K562 (cell line): ENCODE results near the gene HSD17B10. TPM values are rescaled to one million over a fixed set of nuclear protein-coding genes. Genes with fewer than 3 reads are reported as not detected.
A peak's percentile ranks its signal among the peaks of the same experiment; 100 is the strongest.

Experiments used
- ATAC-seq: fragments of 200-7000 bp; cut with Tn5 transposase; 3 replicates; pipeline ENCODE4 v1.9.1; 2020; ENCODE audit warnings: moderate library complexity
- BruUV-seq: library from RNA; stranded (reverse); fragments of 400-500 nt; replicated peaks from 2 replicates; lab custom pipeline; 2021; lab: Mats Ljungman, UMichigan
- CTCF ChIA-PET: fragments of 300-600 bp; formaldehyde crosslinking; extraction: SDS; loops from one replicate; lab custom pipeline; 2021; ENCODE audit warnings: low intra/inter-chr PET ratio; lab: Yijun Ruan, JAX
- POLR2A ChIA-PET: fragments of 300-600, 350-650 bp; sonication (Branson Sonifier 250); formaldehyde crosslinking; extraction: SDS; loops from one replicate; lab custom pipeline; 2021; ENCODE audit warnings: antibody characterized with exemption, inconsistent platforms; lab: Yijun Ruan, JAX
- DNase-seq, 4 experiments: peaks; one replicate each; pipeline versions ENCODE4 v3.0.0 to v3.0.0-alpha.2; 2011 to 2018; ENCODE audit warnings: low spot score in 3 of 4, mixed read lengths in 3 of 4; ENCODE audit errors: extremely low read depth in 1 of 4
- FAIRE-seq: peaks from 2 replicates; lab custom pipeline; 2011; peaks lifted over from hg19 to GRCh38; lab: Jason Lieb, UNC
- H2AFZ ChIP-seq: 2 replicates; pipeline ENCODE4 v1.6.0; 2011; ENCODE audit warnings: low read depth, low read length, control low read depth, inconsistent platforms
- H3K27ac ChIP-seq: fragments of 200-600 bp; 3 replicates; pipeline ENCODE4 v1.8.0; 2011; ENCODE audit warnings: low read depth, mild to moderate bottlenecking, control low read depth, inconsistent platforms, low read length, moderate library complexity, mixed read lengths; ENCODE audit errors: extremely low read depth
- H3K27me3 ChIP-seq, 2 experiments: fragments of 300-600 bp in 1 of 2; 2 replicates in 1 of 2; 3 replicates in 1 of 2; pipeline versions ENCODE4 v1.6.0 to v1.8.0; 2011; ENCODE audit warnings: inconsistent platforms in 2 of 2, low read length in 2 of 2, mild to moderate bottlenecking in 1 of 2, mixed read lengths in 1 of 2, moderate library complexity in 1 of 2; ENCODE audit not compliant: control insufficient read depth in 2 of 2, insufficient read depth in 2 of 2
- H3K36me3 ChIP-seq: fragments of 300-600 bp; 3 replicates; pipeline ENCODE4 v1.8.0; 2011; ENCODE audit warnings: mild to moderate bottlenecking, low read length, inconsistent platforms; ENCODE audit not compliant: control insufficient read depth, insufficient read depth
- H3K4me1 ChIP-seq, 2 experiments: fragments of 200-600 bp in 1 of 2; replicated peaks in 1 of 2; 2 replicates in 1 of 2; 3 replicates in 1 of 2; pipeline versions ENCODE4 v1.5.1 to v1.8.0; 2011; ENCODE audit warnings: inconsistent platforms in 2 of 2, low read length in 2 of 2, mild to moderate bottlenecking in 1 of 2, mixed read lengths in 1 of 2, moderate library complexity in 1 of 2; ENCODE audit not compliant: control insufficient read depth in 2 of 2, insufficient read depth in 2 of 2
- H3K4me2 ChIP-seq: 2 replicates; pipeline ENCODE4 v1.6.1; 2011; ENCODE audit warnings: low read length, control low read depth, inconsistent platforms, mixed read lengths; ENCODE audit not compliant: insufficient read depth
- H3K4me3 ChIP-seq: fragments of 200-600 bp; sonication (generic), shearing (Covaris generic); 2 replicates; pipeline ENCODE4 v1.5.1; 2016; ENCODE audit warnings: control low read depth, inconsistent platforms
- H3K79me2 ChIP-seq: fragments of 200-600 bp; 3 replicates; pipeline ENCODE4 v1.8.0; 2011; ENCODE audit warnings: low read length, inconsistent platforms; ENCODE audit not compliant: control insufficient read depth, insufficient read depth
- H3K9ac ChIP-seq, 2 experiments: 2 replicates each; pipeline versions ENCODE4 v1.6.0 to v1.6.1; 2011; ENCODE audit warnings: low read depth in 2 of 2, low read length in 2 of 2, control low read depth in 1 of 2, inconsistent platforms in 1 of 2, mild to moderate bottlenecking in 1 of 2, mixed read lengths in 1 of 2; ENCODE audit not compliant: insufficient read depth in 1 of 2
- H3K9me1 ChIP-seq: one replicate; pipeline ENCODE4 v1.6.0; 2011; ENCODE audit warnings: inconsistent platforms, mild to moderate bottlenecking, low read length, moderate library complexity; ENCODE audit not compliant: control insufficient read depth, insufficient read depth
- H3K9me3 ChIP-seq: replicated peaks from 2 replicates; pipeline ENCODE4 v1.5.1; 2011; ENCODE audit warnings: low read depth, low read length, inconsistent platforms; ENCODE audit not compliant: control insufficient read depth, insufficient read depth
- H4K20me1 ChIP-seq: replicated peaks from 2 replicates; pipeline ENCODE4 v1.6.1; 2011; ENCODE audit warnings: low read length, inconsistent platforms, mixed read lengths; ENCODE audit not compliant: control insufficient read depth, insufficient read depth
- FOS ChIP-seq: IDR thresholded peaks from 3 replicates; pipeline ENCODE4 v1.6.1; 2011; ENCODE audit not compliant: insufficient read length; ENCODE audit errors: extremely low read depth
- NFYB ChIP-seq: IDR thresholded peaks from 2 replicates; pipeline ENCODE4 v1.6.1; 2011; ENCODE audit warnings: mild to moderate bottlenecking, moderate library complexity; ENCODE audit not compliant: insufficient read length; ENCODE audit errors: extremely low read depth
- NR0B1 ChIP-seq: fragments of 450-650 bp; IDR thresholded peaks from one replicate; pipeline ENCODE4 v1.6.1; 2018; ENCODE audit warnings: mild to moderate bottlenecking, moderate library complexity; ENCODE audit not compliant: partially characterized antibody
- RBM25 ChIP-seq: fragments of 200-400 bp; formaldehyde crosslinking; IDR thresholded peaks from 2 replicates; pipeline ENCODE4 v1.6.1; 2018; ENCODE audit warnings: low read length, low read depth, moderate library complexity; ENCODE audit not compliant: severe bottlenecking
- ZNF764 ChIP-seq: fragments of 250-450 bp; sonication (Bioruptor Pico); IDR thresholded peaks from 2 replicates; pipeline ENCODE4 v1.4.0; 2020; ENCODE audit warnings: low read depth, mild to moderate bottlenecking, moderate library complexity
- WGBS: fragments of 100-300 bp; shearing (Covaris generic); methylation state at CpG from one replicate; pipeline ENCODE4 v1.1.6; 2016; ENCODE audit warnings: low coverage, mixed read lengths; ENCODE audit not compliant: insufficient coverage; ENCODE audit errors: missing lambda C conversion rate; 5-methylcytosine and 5-hydroxymethylcytosine counted together
- in situ Hi-C: fragments of 300-500 bp; cut with MboI; formaldehyde crosslinking; loops from 4 replicates; pipeline ENCODE4 v1.15.0; 2018; ENCODE audit warnings: inconsistent platforms, mixed read lengths
- intact Hi-C: fragments of 100-400 bp; cut with micrococcal nuclease; formaldehyde crosslinking; loops from 2 replicates; pipeline ENCODE4 v1.14.2; 2022
- polyA plus RNA-seq, 8 experiments: library from polyadenylated mRNA; depleted of rRNA in 4 of 8; stranded (reverse) in 5 of 8; unstranded in 3 of 8; fragments of >200 nt; fragmentation: Nextera tagmentation in 2 of 8; fragmentation: Illumina TruSeq in 1 of 8; extraction: Ambion mirVana in 2 of 8; extraction: Trizol in 1 of 8; gene quantifications; 2 replicates each; pipeline versions ENCODE4 v1.2.1 to v1.2.3, GENCODE V29; 2011 to 2014; ENCODE audit warnings: inconsistent platforms in 1 of 8, missing spikeins in 1 of 8
- total RNA-seq, 7 experiments: library from RNA; depleted of rRNA in 6 of 7; stranded (reverse); fragments of >200 nt in 6 of 7; fragmentation: Illumina TruSeq in 2 of 7; extraction: Trizol in 2 of 7; gene quantifications; 2 replicates each; pipeline versions ENCODE4 v1.2.1 to v1.2.3, GENCODE V29; 2011 to 2021; ENCODE audit warnings: low replicate concordance in 1 of 7

Gene HSD17B10
- total and polyA plus RNA-seq, 9 of the 15 experiments (the other 6 are each of a cell fraction or from before 2014, with no cell fraction given), result 45.3 to 221 (median 186) TPM

GRCh38 chrX:53479301-53479700 lies 45.1 kb upstream of the HSD17B10 start:
- Histone ChIP-seq H3K9ac (no peak overlapping the region), H3K9me1 (no peaks in the 10 kb centered on the region), H3K4me3 (no peak overlapping the region), H3K79me2 (no peaks in the 10 kb centered on the region), H3K27ac (no peak overlapping the region), H3K36me3 (no peaks in the 10 kb centered on the region), H4K20me1 (no peaks in the 10 kb centered on the region), H2AFZ (no peak overlapping the region), H3K4me2 (no peak overlapping the region), H3K4me1 (no peaks in the 10 kb centered on the region), H3K9me3 (no peaks in the 10 kb centered on the region), H3K27me3 (no peaks in the 10 kb centered on the region)
- BruUV-seq, result no TSS peak
- intact Hi-C loops, result no loop called here
- TF ChIP-seq NR0B1 (no peak), FOS (peak; percentile 30), NFYB (peak; percentile 52), RBM25 (peak; percentile 20), ZNF764 (CRISPR knock-in tag) (no peak)
- FAIRE-seq, result peak; percentile 78
- in situ Hi-C loops, result no loop called here
- WGBS, result 2% methylated on average over 5 of the region's 5 CpGs
- DNase-seq, result peak; percentile 38 to 71 (median 51)
- POLR2A ChIA-PET, result interaction anchor here (0.6 to 0.7 kb wide), 3 partner anchors 10 to 29 kb away, joined by 3 to 4 read pairs (median 3); no protein-coding TSS in a partner anchor
- CTCF ChIA-PET, result interaction anchor here (0.6 kb wide), 1 partner anchor 186 kb away, joined by 3 read pairs; no protein-coding TSS in a partner anchor
- peak; percentile 97 for ATAC-seq
